Measurements from ENCODE around the gene NUDT4.
"Not testable (repeated sequence)": the region's sequence is repeated elsewhere in the genome, so short reads cannot be mapped to it uniquely, and the experiment has no call there.

The NUDT4 gene

DNA sequence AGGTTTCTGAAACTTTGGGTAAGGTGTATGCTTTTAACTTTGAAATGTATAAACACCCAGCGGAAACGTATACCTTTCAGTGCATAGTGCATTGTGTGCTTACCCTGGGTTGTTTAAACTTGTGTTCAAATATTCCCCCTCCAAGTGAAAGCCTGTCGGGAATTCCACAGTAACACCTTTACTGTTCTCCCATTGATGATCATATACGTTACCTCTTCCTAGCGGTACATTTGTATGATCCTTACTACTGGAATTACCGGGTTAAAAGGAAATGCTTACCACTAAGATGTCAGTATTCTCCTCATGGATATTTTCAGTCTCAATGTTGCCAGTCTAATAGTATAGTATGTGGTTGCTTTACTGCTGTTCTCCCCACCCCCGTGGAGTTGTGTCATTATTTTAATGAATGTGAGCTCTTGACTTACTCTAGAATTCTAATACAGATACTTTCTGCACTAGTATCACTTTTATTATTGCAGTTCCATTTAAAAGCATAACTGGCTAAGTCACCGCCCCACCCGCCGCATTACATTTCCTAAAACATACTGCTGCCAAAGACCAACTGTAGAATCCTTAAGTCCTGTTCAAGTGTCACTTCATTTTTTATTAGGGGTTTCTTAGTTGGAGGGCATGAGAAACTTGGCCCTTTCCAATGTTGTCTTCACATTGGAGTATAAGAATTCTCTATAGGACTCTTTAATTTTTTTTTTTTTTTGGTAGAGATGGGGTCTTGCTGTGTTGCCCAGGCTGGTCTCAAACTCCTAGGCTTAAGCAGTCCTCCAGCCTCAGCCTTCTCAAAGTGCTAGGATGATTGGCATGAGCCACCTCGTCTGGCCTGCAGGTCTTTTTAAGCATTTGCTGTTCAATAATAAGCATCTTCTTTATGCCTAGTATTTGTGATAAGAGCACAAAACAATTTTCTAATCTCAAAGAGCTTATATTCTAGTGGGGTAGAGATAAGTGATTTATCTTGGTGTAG is 24.9 kb downstream of the NUDT4 start:
- DNase-seq: no peak

DNA sequence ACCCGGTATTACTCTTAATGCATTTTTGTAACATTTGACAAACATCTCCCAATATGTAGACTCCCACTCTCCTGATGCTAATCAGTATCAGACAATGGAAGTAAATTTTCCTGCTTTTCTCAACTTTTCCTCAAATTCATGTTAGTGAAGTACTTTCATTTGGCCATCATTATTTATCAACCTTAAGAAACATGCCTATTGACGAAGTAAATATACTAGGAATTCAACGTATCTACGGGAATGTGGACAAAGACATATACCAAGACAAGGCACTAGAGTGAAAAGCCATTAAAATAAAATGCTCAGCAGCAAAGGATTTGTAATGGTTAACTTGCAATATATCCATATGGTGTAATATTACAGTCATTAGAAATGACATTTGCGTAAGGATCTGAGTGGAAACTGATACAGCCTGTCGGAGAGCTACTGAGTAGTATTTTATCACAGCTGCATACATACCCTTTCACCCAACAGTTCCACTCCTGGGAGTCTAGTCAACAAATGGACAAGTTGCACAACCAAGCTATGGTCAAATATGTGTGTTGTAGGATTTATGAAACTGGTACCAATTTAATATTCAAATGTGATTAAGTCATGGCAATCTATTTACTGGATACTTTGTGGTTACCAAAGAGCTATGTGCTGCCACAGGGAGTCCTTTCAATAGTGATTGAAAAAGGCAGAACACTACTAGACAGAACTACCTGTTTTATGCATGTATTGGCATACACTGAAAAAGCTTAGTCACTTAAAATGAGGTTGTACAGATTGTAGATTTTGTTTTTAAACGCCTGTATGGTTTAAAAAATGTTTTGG is 26.5 kb downstream of the NUDT4 start:
- no peak for DNase-seq

DNA sequence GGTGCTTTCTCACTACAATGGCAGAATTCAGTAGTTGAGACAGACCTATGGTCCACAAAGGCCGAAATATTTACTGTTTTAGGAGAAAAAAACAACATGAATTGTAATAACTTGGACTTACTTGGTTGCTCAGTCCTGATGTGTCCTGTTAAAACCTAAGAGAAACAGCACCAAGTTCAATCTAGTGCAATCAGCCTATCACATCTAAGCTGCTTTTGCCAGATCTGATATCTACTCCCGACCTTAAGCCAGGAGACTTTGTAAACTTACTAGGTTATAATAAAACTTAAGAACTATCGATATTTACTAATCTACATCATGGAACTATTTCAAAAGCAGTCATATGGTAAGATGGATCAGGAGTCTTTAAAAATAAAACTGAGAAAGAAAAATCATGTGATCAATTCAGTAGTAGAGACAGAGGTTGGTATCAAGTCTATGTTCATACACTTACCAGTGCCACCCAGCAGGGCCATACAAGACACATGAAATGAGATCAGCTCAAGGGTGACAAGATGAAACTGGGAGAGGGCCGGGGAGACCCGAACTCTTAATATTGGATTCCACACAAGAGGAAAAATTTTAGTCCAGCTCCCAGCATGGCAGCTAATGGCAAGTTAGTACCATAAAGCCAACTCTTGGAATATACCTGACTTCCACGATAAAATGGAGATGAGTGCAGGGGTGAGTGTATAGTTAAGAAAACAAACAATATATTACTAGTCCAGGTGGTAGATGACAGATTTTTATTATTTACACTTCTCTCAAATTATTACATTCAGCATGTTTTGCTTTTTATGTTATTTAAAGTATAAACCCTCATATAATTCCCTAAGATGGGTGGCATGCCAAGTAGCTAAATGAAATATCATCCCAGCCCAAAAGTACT is 27.5 kb downstream of the NUDT4 start:
- DNase-seq: no peak

DNA sequence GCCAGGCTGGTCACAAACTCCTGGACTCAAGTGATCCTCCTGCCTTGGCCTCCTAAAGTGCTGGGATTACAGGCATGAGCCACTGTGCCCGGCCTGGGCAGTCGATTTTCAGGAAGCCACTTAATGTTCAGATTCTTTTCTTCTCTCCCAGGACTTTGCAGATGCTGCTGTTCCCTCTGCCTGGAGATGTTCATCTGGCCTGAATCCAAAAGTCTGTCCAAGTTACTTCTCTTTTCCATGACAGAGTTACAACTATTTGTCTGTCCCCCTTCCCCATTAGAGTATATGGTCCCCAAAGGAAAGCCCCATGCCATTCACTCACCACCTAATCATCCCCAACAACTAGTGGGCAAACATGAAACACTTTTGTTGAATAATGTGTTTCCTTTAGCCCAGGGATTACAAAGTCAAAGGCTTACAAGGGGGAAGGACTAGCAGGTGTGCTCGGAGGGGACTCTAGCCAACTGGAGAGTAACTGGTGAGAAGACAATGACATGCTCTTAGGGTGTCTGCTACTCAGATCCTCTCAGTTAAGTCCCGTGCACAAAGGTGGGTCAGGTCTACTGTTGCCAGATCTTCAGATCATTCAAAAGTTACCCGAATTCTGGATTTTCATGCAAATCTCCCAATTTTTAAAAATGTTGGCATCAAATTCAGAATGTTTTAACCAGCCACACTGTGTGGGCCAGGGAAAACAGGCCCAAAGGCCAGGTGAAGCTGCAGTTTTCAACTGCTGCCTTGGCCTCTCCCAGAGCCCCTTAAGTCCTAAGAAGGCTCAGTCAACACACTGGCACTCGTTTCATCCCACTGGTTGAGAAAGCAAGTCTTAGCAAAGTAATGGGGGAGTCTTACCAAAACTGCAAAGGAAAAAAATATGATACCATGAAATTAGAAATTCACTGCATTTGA is 29.6 kb downstream of the NUDT4 start:
- peak in 2 of 3 donors; percentile 16 to 37 for DNase-seq

DNA sequence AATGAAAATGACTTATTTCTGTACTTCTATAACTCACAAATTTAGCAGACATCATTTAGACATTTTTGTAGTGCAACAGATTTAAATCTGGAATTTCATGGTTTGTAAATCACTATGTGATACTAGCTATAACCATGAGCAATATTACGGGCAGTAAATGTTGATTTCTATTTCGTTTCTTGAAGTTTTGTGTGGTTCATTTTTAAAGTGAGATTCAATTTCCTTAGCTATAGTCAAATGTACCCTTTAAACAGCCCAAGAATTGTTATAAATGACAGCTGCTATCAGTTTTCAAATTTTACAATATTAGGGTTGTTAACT is 30.2 kb downstream of the NUDT4 start:
- DNase-seq: no peak

DNA sequence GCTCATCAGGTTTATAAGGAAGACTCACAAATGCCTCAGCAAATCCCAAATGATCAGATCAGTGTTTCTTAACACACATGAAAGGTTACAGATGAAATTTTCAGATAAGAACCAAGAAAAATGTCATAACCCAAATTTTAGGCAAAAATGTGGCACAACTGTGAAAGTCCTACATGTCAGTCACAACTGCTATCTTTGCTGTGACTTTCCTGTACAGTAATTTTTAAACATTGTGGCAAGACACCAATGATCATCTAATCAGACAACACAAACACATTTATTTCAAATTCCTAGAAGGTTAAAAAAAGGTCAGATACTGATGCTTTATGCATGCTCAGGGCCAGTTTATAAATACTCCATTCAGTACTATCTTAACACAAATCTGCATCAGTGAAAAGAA is 31.1 kb downstream of the NUDT4 start:
- no peak for DNase-seq

DNA sequence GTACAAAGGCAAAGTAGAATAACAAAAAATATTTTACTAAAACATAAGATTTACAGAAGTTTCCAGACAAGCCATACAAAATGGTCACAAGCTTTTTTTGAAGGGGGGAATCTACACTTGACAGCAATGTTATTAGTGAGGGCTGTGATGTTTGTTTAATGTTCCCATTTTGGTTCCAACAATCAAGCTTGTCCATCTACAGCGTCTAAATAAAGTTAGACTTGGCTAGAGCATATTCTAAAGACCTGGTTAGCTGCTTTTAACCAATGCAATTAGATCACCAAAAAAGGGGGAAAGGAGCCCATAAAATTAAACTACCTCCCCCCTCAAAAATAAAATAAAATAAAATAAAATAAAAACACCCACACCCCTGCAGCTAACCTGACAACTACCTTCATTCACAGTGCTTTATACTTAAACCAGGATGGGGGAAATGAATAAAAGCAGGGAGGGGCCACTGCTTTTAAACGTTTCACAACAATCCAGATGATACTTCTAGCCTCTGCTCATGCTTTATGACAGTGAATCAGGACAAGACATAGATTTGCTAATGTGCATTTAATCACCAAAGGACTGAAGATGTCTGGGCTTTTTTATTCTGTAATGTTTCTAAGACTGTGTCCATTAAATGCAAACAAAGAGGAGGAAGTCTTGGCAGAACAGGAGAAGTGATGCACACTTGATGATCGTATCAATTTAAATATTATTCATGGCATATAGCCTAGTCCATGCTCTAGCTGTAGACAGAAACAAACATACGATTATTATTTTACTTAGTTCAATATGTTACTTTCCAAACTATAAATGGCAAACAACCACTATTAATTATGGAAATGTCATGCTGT is 31.8 kb downstream of the NUDT4 start:
- peak in 1 of 3 donors; percentile 33 for DNase-seq

DNA sequence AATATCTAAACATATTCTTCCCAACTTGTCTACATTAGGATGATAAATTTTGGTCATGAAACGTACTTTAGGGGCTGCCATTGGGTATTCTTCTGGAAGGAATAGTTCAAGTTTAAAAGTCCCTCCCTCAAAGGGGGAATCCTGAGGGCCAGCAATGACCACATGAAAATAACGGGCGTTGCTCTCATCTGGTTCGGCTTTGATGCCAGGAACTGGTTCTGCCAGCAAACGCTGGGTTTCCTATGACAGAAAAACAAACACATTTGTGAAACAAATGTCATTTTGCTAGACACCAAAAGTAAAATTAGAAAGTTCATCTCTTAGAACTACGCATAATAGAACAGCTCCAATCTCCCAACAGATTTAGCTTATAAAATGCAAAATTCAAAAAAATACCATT is 33.3 kb downstream of the NUDT4 start:
- not testable (repeated sequence) for DNase-seq

DNA sequence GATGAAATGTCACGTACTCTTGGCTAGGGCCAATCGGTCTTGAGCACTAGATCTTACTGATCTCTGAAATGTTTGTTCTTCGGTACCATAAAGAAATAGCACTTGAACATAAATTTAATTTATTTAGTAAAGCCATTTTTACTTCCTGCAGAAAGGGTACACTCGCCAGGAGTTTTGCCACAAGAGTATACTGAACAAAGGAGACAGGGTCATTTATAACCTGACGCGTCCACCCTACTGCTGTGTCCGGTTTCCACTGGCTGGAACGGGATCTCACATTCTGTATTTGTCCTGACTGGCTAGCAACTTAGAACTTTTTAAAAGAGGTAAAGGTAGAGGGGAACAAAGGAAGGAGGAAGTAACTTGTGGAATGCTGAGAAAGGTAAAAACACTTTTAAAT is 34.7 kb downstream of the NUDT4 start:
- DNase-seq: not testable (repeated sequence)

DNA sequence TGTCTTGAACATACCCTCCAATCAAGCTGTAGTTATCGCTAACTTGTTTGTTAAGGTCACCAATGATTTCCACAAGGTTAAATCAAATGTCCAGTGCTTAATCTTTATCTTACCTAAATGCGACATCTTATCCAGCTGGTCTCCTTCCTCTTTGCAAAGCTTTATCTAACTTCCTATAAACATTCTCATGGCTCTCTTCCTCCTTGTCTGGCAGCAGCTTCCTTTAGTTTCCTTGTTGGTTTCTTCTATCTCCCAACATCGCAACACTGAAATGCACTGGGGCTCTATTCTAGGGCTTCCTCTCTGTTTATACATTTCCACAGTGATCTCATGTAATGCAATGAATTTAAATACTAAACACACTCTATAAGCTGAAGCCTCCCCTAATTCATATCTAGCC is 35.3 kb downstream of the NUDT4 start:
- peak in 1 of 3 donors; percentile 31 for DNase-seq

DNA sequence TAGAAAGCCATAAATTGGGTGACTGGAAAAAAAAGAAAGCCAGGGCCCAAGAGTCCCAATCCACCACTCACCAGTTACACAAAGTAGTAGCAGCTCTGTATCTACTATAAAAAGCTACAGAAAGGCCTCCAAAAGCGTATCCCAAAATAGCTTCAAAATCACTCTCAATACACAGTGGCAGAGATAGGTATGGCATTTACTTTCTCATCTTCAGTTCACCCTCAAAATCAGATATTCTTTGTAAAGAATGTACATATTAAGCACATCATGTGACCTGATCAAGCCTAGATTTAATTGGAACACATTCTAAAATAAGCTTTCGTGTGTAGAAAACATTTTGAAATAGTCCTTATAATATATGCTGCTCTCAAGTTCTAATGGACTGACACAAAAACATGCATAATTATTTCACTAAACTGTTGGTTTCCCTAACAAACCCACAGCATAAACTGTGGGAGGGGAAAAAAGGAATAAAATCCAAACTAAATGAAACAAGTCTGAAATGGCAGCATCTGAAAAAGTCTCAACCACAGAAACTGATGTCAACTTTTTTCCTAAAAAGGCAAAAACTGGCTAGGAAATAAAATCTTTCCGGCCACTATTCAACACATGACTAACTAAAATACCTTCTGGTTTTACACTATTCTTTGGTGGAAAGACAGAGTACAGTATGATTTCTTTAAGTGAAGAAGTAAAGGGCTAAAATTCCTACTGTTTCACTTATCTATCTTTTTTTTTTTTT is 38.2 kb downstream of the NUDT4 start:
- peak; percentile 19 to 46 (median 40) for DNase-seq

DNA sequence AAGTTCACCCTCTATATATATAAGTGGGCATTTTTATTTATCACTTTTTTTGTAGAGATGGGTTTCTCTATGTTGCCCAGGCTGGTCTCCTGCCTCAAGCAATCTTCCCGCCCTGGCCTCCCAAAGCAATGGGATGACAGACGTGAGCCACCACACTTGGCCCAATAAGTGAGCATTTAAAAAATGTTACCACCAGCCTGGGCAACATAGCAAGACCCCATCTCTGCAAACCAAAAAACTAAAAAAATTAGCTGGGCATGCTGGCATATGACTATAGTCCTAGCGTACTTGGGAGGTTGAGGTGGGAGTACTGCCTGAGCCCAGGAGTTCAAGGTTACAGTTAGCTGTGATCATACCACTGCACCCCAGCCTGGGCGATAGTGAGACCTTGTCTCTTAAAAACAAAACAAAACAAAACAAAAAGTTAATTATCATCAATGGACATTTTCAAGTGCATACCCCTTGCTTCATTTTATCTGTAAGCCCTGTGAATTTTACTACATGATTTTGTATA is 40.3 kb downstream of the NUDT4 start:
- no peak for DNase-seq

DNA sequence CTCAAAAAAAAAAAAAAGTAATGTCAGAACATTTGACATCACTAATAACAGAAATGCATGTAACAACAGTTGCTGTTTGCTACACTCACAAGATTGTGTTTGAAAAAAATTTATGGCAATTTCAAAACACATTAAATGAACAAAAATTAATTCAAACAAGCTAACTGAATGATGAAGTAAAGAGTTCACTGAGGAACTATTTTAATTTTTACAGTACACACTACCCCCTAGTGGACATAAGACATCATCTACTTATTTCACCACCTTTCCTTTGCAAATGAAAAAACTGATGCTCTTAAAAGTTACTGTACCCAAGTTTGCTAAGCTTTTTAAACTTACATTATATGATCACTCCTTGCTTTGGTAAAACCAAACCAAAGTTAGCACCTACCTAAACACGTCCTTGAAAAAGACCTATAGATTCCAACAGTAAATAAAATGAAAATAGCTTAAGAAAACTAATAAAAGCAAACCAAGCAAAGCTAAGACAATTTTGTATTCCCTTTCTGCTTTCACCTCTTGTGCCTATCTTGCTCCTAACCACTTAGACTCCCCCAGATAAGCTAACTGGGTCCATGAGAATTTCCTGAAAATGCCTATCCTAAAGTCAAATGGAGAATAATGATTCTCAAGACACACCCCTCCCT is 41.8 kb downstream of the NUDT4 start:
- peak; percentile 39 to 76 (median 75) for DNase-seq

DNA sequence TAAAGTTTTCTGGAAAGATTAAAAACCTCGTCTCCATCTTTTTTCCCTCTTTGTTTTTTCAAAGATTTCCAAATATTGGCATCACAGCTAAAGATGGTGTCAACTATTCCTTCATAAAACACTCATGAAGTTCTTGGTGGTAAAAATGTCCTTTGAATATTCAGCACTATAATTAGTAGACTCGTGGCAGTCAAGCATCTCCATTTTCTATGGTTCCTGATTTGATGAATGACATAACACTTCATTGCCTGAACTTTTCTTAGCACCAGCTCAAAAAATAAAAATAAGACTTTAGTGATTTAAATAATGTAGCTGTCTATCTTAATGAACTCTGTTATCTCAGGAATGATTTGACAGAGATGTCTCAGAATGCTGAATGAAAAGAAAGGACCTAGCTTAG is 44.3 kb downstream of the NUDT4 start:
- no peak for DNase-seq

DNA sequence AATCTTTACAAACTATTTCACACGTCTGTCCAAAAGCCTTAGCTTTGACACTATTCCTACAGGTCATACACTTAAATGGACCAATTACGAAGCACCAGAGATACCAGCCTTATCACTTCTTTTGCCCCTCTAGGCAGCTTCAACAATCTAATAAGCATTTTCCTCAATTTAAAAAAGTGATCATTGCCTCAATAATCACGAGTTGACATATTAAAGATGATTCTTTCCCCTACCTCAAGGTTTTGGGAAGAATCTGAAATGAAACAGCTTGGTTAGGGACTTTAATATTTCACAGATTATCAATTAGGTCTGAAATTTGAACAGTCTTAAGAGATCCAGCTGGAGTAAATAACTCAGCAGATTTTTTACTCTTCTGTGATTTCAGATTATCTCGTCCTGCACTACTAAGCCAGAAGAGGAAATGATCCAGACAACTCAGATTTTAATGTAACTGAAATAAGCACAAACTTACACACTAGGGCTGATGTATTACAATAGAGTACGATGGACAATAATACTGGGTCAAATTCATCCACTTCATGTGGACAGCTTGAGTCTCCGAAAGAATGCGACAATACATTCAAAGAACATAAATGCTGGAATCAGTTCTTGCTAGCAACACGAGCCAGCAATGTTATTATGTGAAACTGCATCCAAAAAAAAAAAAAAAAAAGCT is 48.1 kb downstream of the NUDT4 start:
- DNase-seq: no peak

DNA sequence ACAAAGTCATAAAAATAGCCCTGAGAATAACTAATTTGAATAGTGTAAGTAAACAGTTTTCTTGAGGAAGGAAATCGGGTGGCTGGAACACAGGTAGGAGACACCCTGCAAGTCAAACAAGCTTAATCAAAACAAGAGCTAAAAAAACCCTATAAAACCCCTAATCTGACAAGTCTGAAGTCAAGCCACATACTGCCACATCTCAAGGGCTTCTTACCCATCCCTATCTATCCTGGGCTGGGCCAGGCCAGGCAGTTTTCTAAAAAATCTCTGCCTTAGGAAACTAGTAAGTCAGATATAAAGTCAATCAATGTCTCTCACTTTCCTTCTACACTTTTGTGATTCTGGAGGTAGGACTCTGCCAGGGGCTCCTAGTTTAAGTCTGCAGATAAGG is 48.7 kb downstream of the NUDT4 start:
- no peak for DNase-seq

DNA sequence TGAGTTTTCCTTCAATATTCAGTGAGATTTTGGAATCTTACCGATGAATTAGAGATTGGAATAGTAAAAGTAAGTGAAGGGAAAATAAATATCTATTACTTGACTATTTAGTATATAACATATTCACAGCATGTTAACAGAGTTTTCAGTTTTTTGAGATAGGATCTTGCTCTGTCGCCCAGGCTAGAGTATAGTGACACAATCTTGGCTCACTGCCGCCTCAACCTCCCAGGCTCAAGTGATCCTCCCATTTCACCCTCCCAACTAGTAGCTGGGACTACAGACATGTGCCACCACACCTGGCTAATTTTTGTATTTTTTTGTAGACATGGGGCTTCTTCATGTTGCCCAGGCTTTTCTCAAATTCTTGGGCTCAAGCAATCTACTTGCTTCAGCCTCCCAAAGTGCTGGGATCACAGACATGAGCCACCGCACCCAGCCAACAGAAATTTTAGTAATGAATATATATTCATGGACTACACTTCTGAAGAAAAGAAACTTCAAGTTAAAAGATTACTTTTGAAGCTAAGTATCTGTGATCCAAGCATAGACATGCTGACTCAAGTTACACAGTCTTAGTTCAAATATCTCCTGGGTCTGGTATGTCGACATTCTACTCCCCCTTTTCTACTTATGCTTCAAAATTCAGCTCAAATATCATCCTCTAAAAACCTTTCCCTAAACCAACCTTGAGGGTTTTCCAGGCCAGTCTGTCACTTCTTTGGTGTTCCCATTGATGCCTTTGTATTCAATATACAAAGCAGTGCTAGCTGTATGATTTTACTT is 50.2 kb downstream of the NUDT4 start:
- no peak for DNase-seq

DNA sequence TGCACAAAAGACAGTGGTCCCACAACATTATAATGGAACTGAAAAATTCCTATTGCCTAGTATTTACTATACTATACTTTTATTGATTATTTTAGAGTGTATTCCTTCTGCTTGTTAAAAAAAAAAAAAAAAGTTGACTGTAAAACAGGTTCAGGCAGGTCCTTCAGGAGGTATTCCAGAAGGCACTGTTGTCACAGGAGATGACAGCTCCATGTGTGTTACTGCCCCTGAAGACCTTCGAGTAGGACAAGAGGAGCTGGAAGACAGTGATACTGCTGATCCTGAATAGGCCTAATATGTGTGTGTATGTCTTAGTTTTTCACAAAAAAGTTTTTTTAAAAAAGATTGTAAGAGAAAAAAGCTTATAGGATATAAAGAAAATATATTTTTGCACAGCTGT is 51.7 kb downstream of the NUDT4 start:
- DNase-seq: no peak
